Measurements from ENCODE around the gene PPFIA1.
"Not testable (repeated sequence)": the region's sequence is repeated elsewhere in the genome, so short reads cannot be mapped to it uniquely, and the experiment has no call there.

Gene PPFIA1

GRCh38 chr11:70394211-70394950, 123.9 kb downstream of the PPFIA1 start:
- no peak for DNase-seq (ENCODE audit: low spot score)

- peak; percentile 36 for DNase-seq (ENCODE audit: low spot score)
Observed at GRCh38 chr11:70397336-70397982, 127.0 kb downstream of the PPFIA1 start.

GRCh38 chr11:70397983-70398833, 127.7 kb downstream of the PPFIA1 start, which contains the start of gene CTTN:
TSS of gene CTTN (plus strand) at chr11:70398529. CDS start at chr11:70407298, 8,769 bp downstream.
- DNase-seq (ENCODE audit: low spot score) = peak; percentile 99

- DNase-seq (ENCODE audit: low spot score) = no peak
Observed at GRCh38 chr11:70398834-70399680, 128.6 kb downstream of the PPFIA1 start.

GRCh38 chr11:70399681-70400112, 129.2 kb downstream of the PPFIA1 start:
- DNase-seq (ENCODE audit: low spot score) = peak; percentile 60

- DNase-seq (ENCODE audit: low spot score) = no peak
Observed at GRCh38 chr11:70400643-70401042, 130.2 kb downstream of the PPFIA1 start.

GRCh38 chr11:70402016-70402415, 131.5 kb downstream of the PPFIA1 start:
- no peak for DNase-seq (ENCODE audit: low spot score)

- no peak for DNase-seq (ENCODE audit: low spot score)
Observed at GRCh38 chr11:70402685-70403084, 132.2 kb downstream of the PPFIA1 start.

GRCh38 chr11:70404244-70404643, 133.8 kb downstream of the PPFIA1 start:
- DNase-seq (ENCODE audit: low spot score) = no peak

GRCh38 chr11:70405679-70406395, 135.3 kb downstream of the PPFIA1 start:
- no peak for DNase-seq (ENCODE audit: low spot score)

- DNase-seq (ENCODE audit: low spot score) = no peak
Observed at GRCh38 chr11:70407121-70407520, 136.6 kb downstream of the PPFIA1 start.

GRCh38 chr11:70407814-70408213, 137.3 kb downstream of the PPFIA1 start:
- DNase-seq (ENCODE audit: low spot score) = no peak

GRCh38 chr11:70408326-70408725, 137.8 kb downstream of the PPFIA1 start:
- not testable (repeated sequence) for DNase-seq (ENCODE audit: low spot score)

- DNase-seq (ENCODE audit: low spot score) = no peak
Observed at GRCh38 chr11:70409437-70409836, 138.9 kb downstream of the PPFIA1 start.

GRCh38 chr11:70409871-70410270, 139.4 kb downstream of the PPFIA1 start:
- no peak for DNase-seq (ENCODE audit: low spot score)

GRCh38 chr11:70410276-70411205, 140.1 kb downstream of the PPFIA1 start:
- no peak for DNase-seq (ENCODE audit: low spot score)

GRCh38 chr11:70411713-70412452, 141.4 kb downstream of the PPFIA1 start:
- DNase-seq (ENCODE audit: low spot score) = no peak

- no peak for DNase-seq (ENCODE audit: low spot score)
Observed at GRCh38 chr11:70413151-70413550, 142.7 kb downstream of the PPFIA1 start.
